HG03521 (cell line): ENCODE results near the gene EBF3.

Source experiments
- ATAC-seq: cut with Tn5 transposase; IDR thresholded peaks from one replicate; pipeline ENCODE4 v1.9.1; 2021; ENCODE audit warnings: mild to moderate bottlenecking, moderate library complexity; ENCODE audit not compliant: unreplicated experiment

Gene EBF3

DNA sequence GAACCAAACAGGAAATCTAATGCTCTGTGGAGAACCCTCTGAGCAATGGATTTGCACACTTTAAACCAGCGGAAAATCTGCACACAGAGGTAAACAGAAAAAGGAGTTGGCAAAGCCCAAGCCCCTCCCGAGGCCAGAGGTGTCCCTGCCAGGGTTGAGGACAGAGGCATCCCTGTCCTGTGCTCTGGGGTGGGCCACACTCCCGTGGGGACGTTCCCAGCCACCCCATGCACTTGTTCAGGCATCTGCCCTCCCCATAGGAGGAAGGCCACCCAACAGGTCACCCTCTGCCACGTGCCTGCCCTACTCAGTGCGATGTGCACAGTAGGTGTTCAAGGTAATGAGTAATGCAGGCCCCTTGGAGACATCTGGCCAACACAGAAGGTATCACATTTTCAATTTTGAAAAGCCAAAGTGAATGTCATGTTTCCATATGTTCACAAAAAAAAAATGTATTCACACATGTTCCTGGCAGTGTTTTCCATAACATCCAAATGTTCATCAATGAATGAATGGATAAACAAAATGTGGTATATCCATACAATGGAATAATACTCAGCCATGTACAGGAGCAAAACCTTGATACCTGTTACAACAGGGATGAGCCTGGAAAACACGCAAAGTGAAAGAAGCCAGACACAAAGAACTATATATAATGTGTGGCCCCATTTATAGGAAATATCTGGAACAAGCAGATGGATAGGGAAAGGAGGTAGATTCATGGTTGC, 108.1 kb downstream of the EBF3 start:
- ATAC-seq, result no peak

DNA sequence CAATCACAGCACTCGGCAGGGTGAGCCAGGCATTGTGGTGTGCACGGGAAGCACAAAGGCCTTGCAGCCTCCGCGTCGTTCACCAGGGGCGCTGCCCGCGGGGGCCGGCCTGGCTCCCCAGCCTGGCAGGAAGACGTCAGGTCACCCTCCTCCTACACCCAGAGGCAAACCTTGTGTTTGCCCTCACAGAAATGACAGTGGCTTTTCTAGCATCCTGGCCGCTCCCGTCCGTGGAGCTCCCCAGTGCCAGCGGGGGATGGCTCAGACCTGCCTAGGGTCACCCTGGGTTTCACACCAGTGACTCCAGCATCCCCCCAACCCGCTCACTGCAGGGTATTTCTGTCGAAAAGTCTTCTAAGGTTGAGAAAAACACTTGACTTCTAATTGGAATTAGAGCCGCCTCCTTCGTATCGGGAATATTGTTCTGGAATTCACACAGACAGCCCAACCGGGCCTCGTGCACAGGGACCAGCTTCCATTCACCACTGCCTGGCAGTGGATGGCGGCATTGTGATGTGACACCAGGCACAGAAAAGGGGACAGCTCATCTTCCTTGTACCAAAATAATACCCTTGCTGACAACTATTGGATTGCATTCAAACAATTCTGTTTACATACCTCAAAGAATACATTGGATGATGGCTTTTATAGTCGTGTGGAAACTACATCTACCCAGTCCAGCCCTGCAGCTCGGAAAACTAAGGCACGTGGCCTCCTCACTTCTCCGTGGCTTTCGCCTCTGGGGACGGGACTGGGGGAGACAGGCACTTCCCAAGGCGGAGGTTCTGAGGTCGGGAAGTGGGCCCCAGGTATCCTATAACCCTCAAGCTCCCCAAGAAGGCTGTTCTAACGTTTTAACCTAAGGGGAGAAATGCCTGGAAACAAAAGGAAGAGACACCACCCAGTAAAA, 109.0 kb downstream of the EBF3 start:
- no peak for ATAC-seq

GRCh38 chr10:129854158-129854557, 109.9 kb downstream of the EBF3 start:
- no peak for ATAC-seq

- no peak for ATAC-seq
These were observed 110.5 kb downstream of the EBF3 start for GRCh38 chr10:129853562-129853903.

DNA sequence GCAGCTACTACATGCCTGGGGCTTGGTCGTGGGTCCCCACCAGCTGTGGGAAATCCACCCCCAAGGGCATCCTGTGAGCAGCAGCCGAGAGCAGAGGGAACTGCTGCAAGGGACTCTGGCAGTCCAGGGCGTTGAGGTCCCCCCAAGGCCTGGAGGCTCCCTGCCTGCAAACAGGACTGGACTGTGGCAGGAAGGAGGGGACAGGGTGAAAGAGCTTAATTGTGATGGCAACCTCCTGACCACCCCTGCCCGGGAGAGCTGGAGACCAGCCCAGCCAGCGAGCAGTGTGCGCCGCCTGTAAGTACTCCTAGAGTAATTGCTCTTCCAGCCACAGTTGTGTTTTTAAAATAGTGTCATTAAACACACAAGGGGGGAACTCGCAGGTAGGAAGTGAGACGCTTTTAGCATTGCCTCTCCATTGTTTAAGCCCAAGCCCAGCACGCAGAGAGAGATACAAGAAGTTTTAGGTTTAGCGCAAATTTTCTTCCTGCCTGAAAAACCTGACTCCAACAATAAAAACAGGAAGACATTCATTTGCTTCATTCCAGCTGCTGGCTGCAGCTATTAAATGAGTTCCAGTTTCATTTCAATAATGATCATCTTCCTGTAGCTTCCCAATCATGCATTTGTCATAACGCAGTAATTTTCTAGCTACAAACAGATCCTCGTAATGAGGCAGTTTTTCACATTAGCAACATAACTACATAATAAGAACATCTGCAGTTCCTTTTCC, 111.1 kb downstream of the EBF3 start:
- no peak for ATAC-seq

GRCh38 chr10:129851941-129852640, 112.0 kb downstream of the EBF3 start:
- ATAC-seq, result no peak

DNA sequence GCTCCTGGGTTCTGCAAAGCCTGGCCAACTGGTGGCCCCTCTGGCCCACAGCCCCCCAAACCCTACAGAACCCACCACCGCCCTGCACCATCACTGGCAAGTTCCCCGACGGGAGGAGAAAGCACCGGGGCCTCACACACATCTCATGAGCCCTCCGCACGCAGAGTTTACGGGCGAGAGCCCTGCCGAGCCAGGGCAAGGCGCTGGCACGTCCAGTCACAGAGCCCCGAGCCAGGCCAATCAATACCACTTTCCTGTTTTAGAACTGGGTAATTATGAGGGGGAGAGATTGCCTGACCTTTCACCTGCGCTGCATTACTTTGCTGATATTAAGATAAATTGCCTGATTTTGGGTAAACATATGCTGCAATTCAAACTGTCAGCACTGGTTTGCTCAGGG, 113.3 kb downstream of the EBF3 start:
- ATAC-seq, result no peak

DNA sequence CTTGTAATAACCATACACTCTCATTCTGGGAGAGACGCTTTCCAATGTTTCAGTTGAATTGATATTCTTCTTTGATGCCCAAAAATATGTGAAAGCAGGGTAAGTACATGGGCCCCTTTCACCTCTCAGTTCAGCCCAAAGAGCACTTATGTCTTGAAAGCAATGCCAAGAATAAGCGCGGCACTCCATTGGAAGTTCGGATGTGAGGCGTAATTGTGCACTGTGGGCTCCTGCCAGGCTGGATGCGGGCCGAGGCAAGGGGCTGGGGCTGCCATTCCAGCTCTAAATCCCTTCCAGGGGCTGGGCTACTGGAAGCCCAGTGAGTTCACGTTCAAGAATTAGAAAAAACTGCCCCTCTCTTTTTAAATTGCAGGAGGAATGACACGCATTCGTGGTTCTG, 113.8 kb downstream of the EBF3 start:
- no peak for ATAC-seq

GRCh38 chr10:129849853-129850252, 114.2 kb downstream of the EBF3 start:
- ATAC-seq, result no peak

DNA sequence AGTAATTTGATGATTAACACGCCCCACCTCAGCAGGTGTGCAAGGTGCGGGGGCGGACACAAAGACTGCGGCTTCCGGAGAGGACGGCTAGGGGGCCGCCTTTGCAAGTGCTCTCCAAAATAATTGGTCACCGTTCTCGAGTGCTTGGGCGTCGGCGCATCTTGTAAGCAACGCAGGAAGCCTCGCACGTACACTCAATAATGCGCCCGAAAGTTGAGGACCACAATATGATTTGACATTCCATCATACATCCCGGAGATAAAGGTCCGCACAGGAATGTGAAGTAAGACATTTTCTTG, 114.7 kb downstream of the EBF3 start:
- ATAC-seq, result no peak

GRCh38 chr10:129848696-129849451, 115.2 kb downstream of the EBF3 start:
- ATAC-seq, result no peak

- ATAC-seq, result no peak
These were observed 116.2 kb downstream of the EBF3 start for GRCh38 chr10:129847741-129848483.

- ATAC-seq, result no peak
These were observed 117.1 kb downstream of the EBF3 start for GRCh38 chr10:129846991-129847391.

DNA sequence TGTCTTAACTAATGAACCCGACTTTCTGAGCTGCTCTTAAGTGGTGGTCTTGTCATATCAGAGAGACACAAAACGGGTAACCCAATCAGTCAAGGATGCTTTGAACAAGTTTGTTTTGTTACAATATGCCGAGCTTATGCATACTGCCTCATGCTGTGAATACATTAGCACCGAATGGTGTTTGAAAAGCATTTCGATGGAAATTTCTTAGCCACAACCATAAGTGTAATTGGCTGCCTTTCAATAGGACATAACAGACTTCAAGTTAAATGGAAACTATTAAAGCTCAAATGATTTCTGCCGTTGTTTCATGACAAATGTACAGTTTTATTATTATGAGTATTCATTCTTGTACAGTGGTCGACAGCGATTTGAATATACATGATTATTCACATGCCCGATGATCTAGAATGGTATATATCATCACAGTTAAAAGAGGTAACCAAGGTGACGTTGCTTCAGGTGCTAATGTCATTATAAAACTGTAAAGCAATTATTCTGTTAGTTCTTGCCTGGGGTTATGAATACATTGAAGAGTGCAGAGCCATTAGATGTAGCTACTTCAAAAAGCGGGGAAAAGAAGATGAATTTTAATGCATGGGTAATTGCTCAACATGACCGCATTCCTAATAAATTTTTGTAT, 118.8 kb downstream of the EBF3 start:
- no peak for ATAC-seq

- ATAC-seq, result no peak
These were observed 119.8 kb downstream of the EBF3 start for GRCh38 chr10:129844216-129844766.

DNA sequence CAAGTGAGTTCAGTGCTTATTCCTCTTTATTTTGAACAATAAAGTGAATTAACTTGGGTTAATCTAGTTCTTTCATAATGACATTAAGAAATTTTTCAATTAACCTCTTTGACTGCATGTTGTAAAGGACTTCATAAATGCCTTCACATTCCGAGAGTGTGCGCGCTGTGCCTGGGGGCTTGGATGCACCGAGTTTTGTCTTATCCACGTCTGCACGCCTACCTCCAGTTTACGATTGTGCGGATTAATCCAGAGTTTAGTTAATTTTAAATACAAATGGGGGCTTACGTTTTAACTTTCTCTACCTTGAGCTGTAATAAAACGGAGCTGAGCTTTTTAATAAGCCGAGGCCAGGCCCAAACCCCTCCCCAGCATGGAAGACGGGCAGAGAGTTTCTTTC, 120.4 kb downstream of the EBF3 start:
- ATAC-seq, result no peak

GRCh38 chr10:129843131-129843541, 120.9 kb downstream of the EBF3 start:
- ATAC-seq, result no peak

GRCh38 chr10:129842031-129842430, 122.0 kb downstream of the EBF3 start:
- no peak for ATAC-seq

DNA sequence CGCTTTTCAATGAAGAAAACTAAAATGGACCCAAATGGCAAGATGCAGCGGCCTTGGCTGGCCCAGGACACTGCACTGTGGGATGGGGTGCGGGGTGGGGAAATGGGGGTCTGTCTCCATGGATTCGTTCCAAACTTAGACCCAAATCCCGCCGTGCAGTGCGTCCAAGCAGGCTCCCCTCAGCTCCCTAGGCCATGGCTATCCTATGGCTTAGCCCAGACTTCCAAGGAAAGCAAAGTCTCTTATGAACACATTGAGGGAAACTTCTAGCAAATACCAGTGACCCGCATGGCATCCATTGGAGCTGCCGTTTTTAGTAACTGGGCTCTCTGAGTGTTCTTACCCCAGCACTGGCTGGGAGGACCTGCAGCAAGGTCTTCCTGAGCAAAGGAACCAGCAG, 122.5 kb downstream of the EBF3 start:
- ATAC-seq, result no peak
